Stimulated activated CD4-positive, alpha-beta T cell treated with anti-CD3 and anti-CD28 coated beads, Interleukin-2, amount 100 ng/mL, for 48 hours (primary cell): Measurements from ENCODE around the gene ROPN1.
A peak's percentile ranks its signal among the peaks of the same experiment; 100 is the strongest.
"Not testable (repeated sequence)": the region's sequence is repeated elsewhere in the genome, so short reads cannot be mapped to it uniquely, and the experiment has no call there.

Source experiments
- DNase-seq, 2 donors: peaks; one replicate each; pipeline ENCODE4 v3.0.0-alpha.2; 2020

The ROPN1 gene

GRCh38 chr3:123991730-123992588 is at the start of gene ROPN1:
TSS of gene ROPN1 (minus strand) at chr3:123992124. CDS start at chr3:123980481, 11,643 bp downstream.
- not testable (repeated sequence) for DNase-seq

- no peak for DNase-seq
Observed at GRCh38 chr3:124041553-124041952, 49.6 kb upstream of the ROPN1 start.

- DNase-seq: no peak
Observed at GRCh38 chr3:124037326-124037725, 45.4 kb upstream of the ROPN1 start.

GRCh38 chr3:124036214-124036613 is 44.3 kb upstream of the ROPN1 start:
- DNase-seq: not testable (repeated sequence)

- DNase-seq: no peak
Observed at GRCh38 chr3:124035463-124036121, 43.7 kb upstream of the ROPN1 start.

- no peak for DNase-seq
Observed at GRCh38 chr3:124034844-124035152, 42.9 kb upstream of the ROPN1 start.

- peak in 1 of 2 donors; percentile 4 for DNase-seq
Observed at GRCh38 chr3:124034016-124034843, 42.3 kb upstream of the ROPN1 start.

- no peak for DNase-seq
Observed at GRCh38 chr3:124033360-124034015, 41.6 kb upstream of the ROPN1 start, which contains the start of gene KALRN. TSS of gene KALRN (plus strand) at chr3:124033369.

GRCh38 chr3:124032881-124033359 is 41.0 kb upstream of the ROPN1 start:
- DNase-seq: peak; percentile 66 to 71

GRCh38 chr3:124032311-124032880 is 40.5 kb upstream of the ROPN1 start:
- DNase-seq: no peak

GRCh38 chr3:124026516-124026915 is 34.6 kb upstream of the ROPN1 start:
- no peak for DNase-seq

- not testable (repeated sequence) for DNase-seq
Observed at GRCh38 chr3:124023531-124023930, 31.6 kb upstream of the ROPN1 start.

GRCh38 chr3:124019291-124019690 is 27.4 kb upstream of the ROPN1 start:
- DNase-seq: no peak

- DNase-seq: not testable (repeated sequence)
Observed at GRCh38 chr3:124017502-124017901, 25.6 kb upstream of the ROPN1 start.

- DNase-seq: not testable (repeated sequence)
Observed at GRCh38 chr3:124016483-124016882, 24.6 kb upstream of the ROPN1 start.

GRCh38 chr3:124014366-124014942 is 22.5 kb upstream of the ROPN1 start:
- DNase-seq: no peak

GRCh38 chr3:124008321-124008720 is 16.4 kb upstream of the ROPN1 start:
- not testable (repeated sequence) for DNase-seq

GRCh38 chr3:124007186-124007585 is 15.3 kb upstream of the ROPN1 start:
- DNase-seq: no peak

GRCh38 chr3:124002405-124003079 is 10.6 kb upstream of the ROPN1 start:
- DNase-seq: not testable (repeated sequence)

- DNase-seq: not testable (repeated sequence)
Observed at GRCh38 chr3:124001366-124001765, 9.4 kb upstream of the ROPN1 start.

- no peak for DNase-seq
Observed at GRCh38 chr3:123997543-123997942, 5.6 kb upstream of the ROPN1 start.
